ENCODE data around the gene UBE2S. TPM values are rescaled to one million over a fixed set of nuclear protein-coding genes. Genes with fewer than 3 reads are reported as not detected.
A peak's percentile ranks its signal among the peaks of the same experiment; 100 is the strongest.

The UBE2S gene
- total RNA-seq, 2 donors from 2014 or later: 43.8 to 147 TPM

GRCh38 chr19:55358943-55359908 lies 48.4 kb downstream of the UBE2S start:
- no peaks in the 10 kb centered on the region for H3K36me3 ChIP-seq
- intact Hi-C loops (cut with DNase I): no loop called here
- H3K27me3 ChIP-seq: peaks cover 9% of the 10 kb centered on the region
- DNase-seq: no peak
- peaks cover 5% of the 10 kb centered on the region for H3K4me1 ChIP-seq
- TF ChIP-seq, protein P1, sequence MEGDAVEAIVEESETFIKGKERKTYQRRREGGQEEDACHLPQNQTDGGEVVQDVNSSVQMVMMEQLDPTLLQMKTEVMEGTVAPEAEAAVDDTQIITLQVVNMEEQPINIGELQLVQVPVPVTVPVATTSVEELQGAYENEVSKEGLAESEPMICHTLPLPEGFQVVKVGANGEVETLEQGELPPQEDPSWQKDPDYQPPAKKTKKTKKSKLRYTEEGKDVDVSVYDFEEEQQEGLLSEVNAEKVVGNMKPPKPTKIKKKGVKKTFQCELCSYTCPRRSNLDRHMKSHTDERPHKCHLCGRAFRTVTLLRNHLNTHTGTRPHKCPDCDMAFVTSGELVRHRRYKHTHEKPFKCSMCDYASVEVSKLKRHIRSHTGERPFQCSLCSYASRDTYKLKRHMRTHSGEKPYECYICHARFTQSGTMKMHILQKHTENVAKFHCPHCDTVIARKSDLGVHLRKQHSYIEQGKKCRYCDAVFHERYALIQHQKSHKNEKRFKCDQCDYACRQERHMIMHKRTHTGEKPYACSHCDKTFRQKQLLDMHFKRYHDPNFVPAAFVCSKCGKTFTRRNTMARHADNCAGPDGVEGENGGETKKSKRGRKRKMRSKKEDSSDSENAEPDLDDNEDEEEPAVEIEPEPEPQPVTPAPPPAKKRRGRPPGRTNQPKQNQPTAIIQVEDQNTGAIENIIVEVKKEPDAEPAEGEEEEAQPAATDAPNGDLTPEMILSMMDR (IDR thresholded peaks at IDR 0.05): no peak
- H3K9me3 ChIP-seq: no peaks in the 10 kb centered on the region
- H3K27ac ChIP-seq: no peak overlapping the region
- H3K4me3 ChIP-seq: no peak overlapping the region
- no peak overlapping the region for H3K9ac ChIP-seq (ENCODE audit: low read depth in 2 of 2, low read length in 2 of 2)

- H3K27me3 ChIP-seq: peaks cover 9% of the 10 kb centered on the region
- intact Hi-C loops (cut with DNase I): no loop called here
- no peak overlapping the region for H3K4me3 ChIP-seq
- DNase-seq: no peak
- H3K36me3 ChIP-seq: no peaks in the 10 kb centered on the region
- H3K4me1 ChIP-seq: peaks cover 5% of the 10 kb centered on the region
- H3K27ac ChIP-seq: no peak overlapping the region
- no peaks in the 10 kb centered on the region for H3K9me3 ChIP-seq
- TF ChIP-seq, protein P1 (IDR thresholded peaks at IDR 0.05): no peak
- no peak overlapping the region for H3K9ac ChIP-seq (ENCODE audit: low read depth in 2 of 2, low read length in 2 of 2)
These were observed 49.1 kb downstream of the UBE2S start for GRCh38 chr19:55358493-55358892.

DNA sequence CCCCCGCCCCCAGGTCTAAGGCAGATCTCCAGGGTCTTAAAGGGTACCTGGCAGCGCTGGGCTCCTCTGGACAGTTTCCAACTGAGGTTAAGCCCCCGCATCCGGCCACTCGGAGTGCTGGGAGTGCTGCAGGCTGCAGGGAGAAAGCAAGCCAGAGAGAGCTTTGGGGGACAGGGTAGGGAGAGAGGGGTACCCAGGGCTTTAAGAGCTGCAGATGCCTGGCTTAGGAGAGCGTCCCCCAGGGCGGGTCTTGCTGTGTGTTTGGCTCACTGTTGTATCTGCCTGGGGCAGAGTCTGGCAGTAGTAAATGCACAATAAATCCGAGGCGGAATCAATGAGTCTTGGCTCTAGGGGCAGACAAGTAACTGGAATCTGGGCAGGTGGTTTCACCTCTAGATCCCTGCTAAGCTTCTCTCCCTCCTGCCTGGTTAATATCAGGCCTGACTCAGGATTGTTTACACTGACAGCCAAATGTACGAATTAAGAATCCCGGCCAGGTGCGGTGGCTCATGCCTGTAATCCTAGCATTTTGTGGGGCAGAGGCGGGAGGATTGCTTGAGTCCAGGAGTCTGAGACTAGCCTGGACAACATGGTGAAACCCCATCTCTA lies 52.3 kb downstream of the UBE2S start:
- intact Hi-C loops (cut with DNase I): no loop called here
- Histone ChIP-seq H3K27ac (no peak overlapping the region), H3K9ac (ENCODE audit: low read depth in 2 of 2, low read length in 2 of 2) (no peak overlapping the region), H3K4me1 (peaks cover 5% of the 10 kb centered on the region), H3K36me3 (no peaks in the 10 kb centered on the region), H3K9me3 (no peaks in the 10 kb centered on the region), H3K4me3 (no peak overlapping the region), H3K27me3 (peaks cover 18% of the 10 kb centered on the region)
- TF ChIP-seq, protein P1 (IDR thresholded peaks at IDR 0.05): no peak
- peak; percentile 57 for DNase-seq

GRCh38 chr19:55354698-55355212 lies 52.8 kb downstream of the UBE2S start, which contains the start of gene COX6B2:
TSS of gene COX6B2 (minus strand) at chr19:55354719. CDS start at chr19:55354521, 198 bp downstream.
- intact Hi-C loops (cut with DNase I): no loop called here
- peaks cover 18% of the 10 kb centered on the region for H3K27me3 ChIP-seq
- TF ChIP-seq, protein P1 (IDR thresholded peaks at IDR 0.05): no peak
- H3K4me3 ChIP-seq: peak within 1 kb of the TSS; percentile 40
- H3K27ac ChIP-seq: no peak within 1 kb of the TSS
- H3K36me3 ChIP-seq: no peaks in the 10 kb centered on the region
- H3K9ac ChIP-seq (ENCODE audit: low read depth in 2 of 2, low read length in 2 of 2): peak within 1 kb of the TSS; percentile 55 to 83
- no peak for DNase-seq
- no peaks in the 10 kb centered on the region for H3K9me3 ChIP-seq
- peaks cover 5% of the 10 kb centered on the region for H3K4me1 ChIP-seq

Measured in colonic mucosa (tissue), 4 donors.